SKM-1 (cell line): Measurements from ENCODE around the gene SYNDIG1L.
"Not testable (repeated sequence)": the region's sequence is repeated elsewhere in the genome, so short reads cannot be mapped to it uniquely, and the experiment has no call there.

Experiments used
- DNase-seq: peaks from one replicate; lab custom pipeline; 2025; ENCODE audit not compliant: unreplicated experiment; lab: John Stamatoyannopoulos, UW

Gene SYNDIG1L

GRCh38 chr14:74403619-74404417 lies 22.2 kb downstream of the SYNDIG1L start:
- no peak for DNase-seq

GRCh38 chr14:74402401-74403251 lies 23.4 kb downstream of the SYNDIG1L start:
- no peak for DNase-seq

GRCh38 chr14:74401504-74402241 lies 24.3 kb downstream of the SYNDIG1L start:
- DNase-seq, result no peak

- no peak for DNase-seq
These were observed 25.0 kb downstream of the SYNDIG1L start for GRCh38 chr14:74400919-74401503.

- DNase-seq, result no peak
These were observed 25.9 kb downstream of the SYNDIG1L start for GRCh38 chr14:74400031-74400685.

- no peak for DNase-seq
These were observed 30.9 kb downstream of the SYNDIG1L start for GRCh38 chr14:74395094-74395493.

- no peak for DNase-seq
These were observed 31.5 kb downstream of the SYNDIG1L start for GRCh38 chr14:74394549-74394948.

- DNase-seq, result no peak
These were observed 33.1 kb downstream of the SYNDIG1L start for GRCh38 chr14:74392616-74393570.

- no peak for DNase-seq
These were observed 34.5 kb downstream of the SYNDIG1L start for GRCh38 chr14:74391479-74391878.

GRCh38 chr14:74390505-74390904 lies 35.5 kb downstream of the SYNDIG1L start:
- DNase-seq, result not testable (repeated sequence)

- DNase-seq, result no peak
These were observed 36.0 kb downstream of the SYNDIG1L start for GRCh38 chr14:74389980-74390379.

GRCh38 chr14:74382231-74382630 lies 43.8 kb downstream of the SYNDIG1L start:
- no peak for DNase-seq

GRCh38 chr14:74381571-74381970 lies 44.4 kb downstream of the SYNDIG1L start:
- not testable (repeated sequence) for DNase-seq

GRCh38 chr14:74380845-74381244 lies 45.2 kb downstream of the SYNDIG1L start:
- DNase-seq, result no peak

- no peak for DNase-seq
These were observed 45.8 kb downstream of the SYNDIG1L start for GRCh38 chr14:74380172-74380571.

GRCh38 chr14:74377976-74378690 lies 47.9 kb downstream of the SYNDIG1L start:
- no peak for DNase-seq

GRCh38 chr14:74368441-74368840 lies 57.6 kb downstream of the SYNDIG1L start:
- no peak for DNase-seq

- DNase-seq, result no peak
These were observed 58.0 kb downstream of the SYNDIG1L start for GRCh38 chr14:74368026-74368425.
